ENCODE data around the gene CCDC182.

DNA sequence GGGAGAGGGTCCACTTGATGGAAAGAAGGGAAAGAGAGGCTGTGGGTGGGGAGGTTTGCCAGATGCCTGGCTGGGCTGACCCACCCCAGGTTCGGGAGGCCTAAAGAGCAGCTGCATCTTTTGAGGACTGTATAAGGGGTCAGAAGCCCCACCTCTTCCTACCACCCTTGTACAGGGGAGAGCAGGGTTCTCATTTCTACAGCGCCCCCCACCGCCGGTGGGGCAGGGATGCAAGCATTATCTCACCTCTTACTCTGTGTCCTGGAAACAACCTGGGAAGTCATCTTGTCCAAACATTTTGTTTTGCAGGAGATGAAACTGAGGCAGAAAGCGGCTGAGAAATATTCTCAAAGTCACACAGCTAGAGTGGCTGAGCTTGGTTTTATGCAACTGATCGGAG lies 22.5 kb upstream of the CCDC182 start:
- TF ChIP-seq, protein P1, sequence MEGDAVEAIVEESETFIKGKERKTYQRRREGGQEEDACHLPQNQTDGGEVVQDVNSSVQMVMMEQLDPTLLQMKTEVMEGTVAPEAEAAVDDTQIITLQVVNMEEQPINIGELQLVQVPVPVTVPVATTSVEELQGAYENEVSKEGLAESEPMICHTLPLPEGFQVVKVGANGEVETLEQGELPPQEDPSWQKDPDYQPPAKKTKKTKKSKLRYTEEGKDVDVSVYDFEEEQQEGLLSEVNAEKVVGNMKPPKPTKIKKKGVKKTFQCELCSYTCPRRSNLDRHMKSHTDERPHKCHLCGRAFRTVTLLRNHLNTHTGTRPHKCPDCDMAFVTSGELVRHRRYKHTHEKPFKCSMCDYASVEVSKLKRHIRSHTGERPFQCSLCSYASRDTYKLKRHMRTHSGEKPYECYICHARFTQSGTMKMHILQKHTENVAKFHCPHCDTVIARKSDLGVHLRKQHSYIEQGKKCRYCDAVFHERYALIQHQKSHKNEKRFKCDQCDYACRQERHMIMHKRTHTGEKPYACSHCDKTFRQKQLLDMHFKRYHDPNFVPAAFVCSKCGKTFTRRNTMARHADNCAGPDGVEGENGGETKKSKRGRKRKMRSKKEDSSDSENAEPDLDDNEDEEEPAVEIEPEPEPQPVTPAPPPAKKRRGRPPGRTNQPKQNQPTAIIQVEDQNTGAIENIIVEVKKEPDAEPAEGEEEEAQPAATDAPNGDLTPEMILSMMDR (IDR thresholded peaks at IDR 0.05): no peak
- TF ChIP-seq POLR2AphosphoS5 (IDR thresholded peaks at IDR 0.05): no peak
